IMR-90 (cell line): ENCODE measurements around the gene DPYD.

Source experiments
- MXI1 ChIP-seq: IDR thresholded peaks from 2 replicates; pipeline ENCODE4 v1.6.1; 2012; ENCODE audit warnings: low read depth, mild to moderate bottlenecking, low read length, moderate library complexity, borderline replicate concordance
- POLR2A ChIP-seq: IDR thresholded peaks from 2 replicates; pipeline ENCODE4 v1.6.1; 2012; ENCODE audit warnings: mild to moderate bottlenecking, low read depth, low read length
- TF ChIP-seq, protein P1 (sequence below): fragments of 150-350 bp; IDR thresholded peaks from 2 replicates; pipeline ENCODE4 v1.6.1; 2016; ENCODE audit warnings: low read depth, mild to moderate bottlenecking, low read length, moderate library complexity, borderline replicate concordance

DNA sequence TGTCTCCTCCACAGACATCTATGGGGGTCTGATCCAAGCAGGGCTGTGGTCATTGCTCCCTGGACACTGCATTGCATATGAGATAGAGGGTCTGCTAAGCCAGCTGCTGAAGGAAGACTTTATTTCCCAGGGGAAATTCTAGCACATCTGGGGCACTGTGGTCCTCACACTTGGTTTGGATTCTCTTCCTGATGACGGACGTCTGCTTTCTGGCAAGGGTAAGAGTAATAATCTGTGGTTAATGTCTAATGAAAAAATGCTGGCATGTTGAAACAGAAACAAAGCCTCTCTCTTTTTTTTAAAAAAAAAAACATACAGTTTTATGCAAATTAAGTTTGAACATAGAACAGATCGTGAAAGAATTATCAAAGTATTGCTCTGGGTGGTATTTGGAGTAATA lies 553.9 kb downstream of the DPYD start:
- TF ChIP-seq MXI1, result no peak
- no peak for TF ChIP-seq POLR2A
- TF ChIP-seq, protein P1, sequence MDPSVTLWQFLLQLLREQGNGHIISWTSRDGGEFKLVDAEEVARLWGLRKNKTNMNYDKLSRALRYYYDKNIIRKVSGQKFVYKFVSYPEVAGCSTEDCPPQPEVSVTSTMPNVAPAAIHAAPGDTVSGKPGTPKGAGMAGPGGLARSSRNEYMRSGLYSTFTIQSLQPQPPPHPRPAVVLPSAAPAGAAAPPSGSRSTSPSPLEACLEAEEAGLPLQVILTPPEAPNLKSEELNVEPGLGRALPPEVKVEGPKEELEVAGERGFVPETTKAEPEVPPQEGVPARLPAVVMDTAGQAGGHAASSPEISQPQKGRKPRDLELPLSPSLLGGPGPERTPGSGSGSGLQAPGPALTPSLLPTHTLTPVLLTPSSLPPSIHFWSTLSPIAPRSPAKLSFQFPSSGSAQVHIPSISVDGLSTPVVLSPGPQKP, result no peak
